Measurements from ENCODE around the gene WWTR1.

GRCh38 chr3:149507491-149508324, 150.1 kb downstream of the WWTR1 start:
- TF ChIP-seq POLR2A (IDR thresholded peaks at IDR 0.05) (no peak), CTCF (IDR thresholded peaks at IDR 0.05) (no peak)

Measured in testis (tissue), 2 donors.